ENCODE measurements around the gene RBL1. TPM values are rescaled to one million over a fixed set of nuclear protein-coding genes. Genes with fewer than 3 reads are reported as not detected.

The RBL1 gene
- total and polyA plus RNA-seq, 2 donors: 2.4 to 23.2 TPM

Small RNA genes lying within 50 kb of the gene (small RNA-seq; reads per million reads assigned to genes)
- not detected for gene RPS3AP3

Other genes with a start within 250 kb of the RBL1 start
- gene TLDC2, start 219.9 kb downstream of the RBL1 start, total RNA-seq: 1.6 TPM
- gene TLDC2, start 219.9 kb downstream of the RBL1 start, polyA plus RNA-seq: 0.33 TPM
- gene SAMHD1, start 144.3 kb downstream of the RBL1 start, total RNA-seq: 145 TPM
- gene SAMHD1, start 144.3 kb downstream of the RBL1 start, polyA plus RNA-seq: 146 TPM
- 137 TPM for gene RPN2, start 83.3 kb upstream of the RBL1 start, total RNA-seq
- gene RPN2, start 83.3 kb upstream of the RBL1 start, polyA plus RNA-seq: 122 TPM
- 6.3 TPM for gene MROH8, start 83.6 kb upstream of the RBL1 start, total RNA-seq
- 1.8 TPM for gene MROH8, start 83.6 kb upstream of the RBL1 start, polyA plus RNA-seq
- not detected for gene GHRH, start 165.8 kb upstream of the RBL1 start, total RNA-seq
- gene GHRH, start 165.8 kb upstream of the RBL1 start, polyA plus RNA-seq: not detected
- 14.9 TPM for gene MANBAL, start 193.7 kb upstream of the RBL1 start, total RNA-seq
- gene MANBAL, start 193.7 kb upstream of the RBL1 start, polyA plus RNA-seq: 133 TPM

Measured in urinary bladder (tissue), 2 donors.